HepG2 (cell line): ENCODE measurements around the gene KMT2E. TPM values are rescaled to one million over a fixed set of nuclear protein-coding genes. Genes with fewer than 3 reads are reported as not detected.

Experiments used
- CENPX ChIP-seq: sonication (generic); formaldehyde crosslinking; IDR thresholded peaks from 2 replicates; pipeline ENCODE4 v1.9.0; 2021; ENCODE audit warnings: mild to moderate bottlenecking, missing genetic modification reagents, moderate library complexity
- DR1 ChIP-seq: sonication (generic); formaldehyde crosslinking; IDR thresholded peaks from 2 replicates; pipeline ENCODE4 v1.8.0; 2021; ENCODE audit warnings: mild to moderate bottlenecking, missing genetic modification reagents, inconsistent platforms
- FIP1L1 ChIP-seq: fragments of 200-400 bp; formaldehyde crosslinking; IDR thresholded peaks from 2 replicates; pipeline ENCODE4 v1.6.1; 2018; ENCODE audit warnings: low read depth, mild to moderate bottlenecking, low read length, moderate library complexity, borderline replicate concordance; ENCODE audit not compliant: insufficient read depth
- FOXC1 ChIP-seq: sonication (generic); formaldehyde crosslinking; IDR thresholded peaks from 2 replicates; pipeline ENCODE4 v1.8.0; 2022; ENCODE audit warnings: mild to moderate bottlenecking, missing genetic modification reagents, borderline replicate concordance
- GABPA ChIP-seq, 2 experiments: IDR thresholded peaks; 2 replicates each; pipeline ENCODE4 v1.6.1; 2011 to 2016; ENCODE audit warnings: low read depth in 2 of 2, low read length in 1 of 2, missing biosample characterization in 1 of 2, missing genetic modification characterization in 1 of 2
- HNRNPK ChIP-seq: fragments of 200-400 bp; formaldehyde crosslinking; IDR thresholded peaks from 2 replicates; pipeline ENCODE4 v1.6.1; 2018; ENCODE audit warnings: low read length, low read depth, moderate library complexity, mild to moderate bottlenecking; ENCODE audit not compliant: poor library complexity, severe bottlenecking
- KLF6 ChIP-seq: IDR thresholded peaks from 2 replicates; pipeline ENCODE4 v1.8.0; 2016; ENCODE audit warnings: missing biosample characterization, missing genetic modification reagents
- NCOA1 ChIP-seq: sonication (generic); formaldehyde crosslinking; IDR thresholded peaks from 2 replicates; pipeline ENCODE4 v1.9.0; 2021; ENCODE audit warnings: missing genetic modification reagents
- NKX3-1 ChIP-seq: sonication (generic); formaldehyde crosslinking; IDR thresholded peaks from 2 replicates; pipeline ENCODE4 v1.5.0; 2020; ENCODE audit warnings: missing genetic modification reagents
- NONO ChIP-seq, 2 experiments: fragments of 450-650 bp in 1 of 2; sonication (generic) in 1 of 2; formaldehyde crosslinking in 1 of 2; IDR thresholded peaks in 1 of 2; conservative IDR thresholded peaks in 1 of 2; 2 replicates each; pipeline versions ENCODE4 v1.6.1 to v1.8.0; 2017 to 2022; ENCODE audit warnings: mild to moderate bottlenecking in 1 of 2, missing genetic modification reagents in 1 of 2, moderate library complexity in 1 of 2
- PRPF4 ChIP-seq: fragments of 200-400 bp; formaldehyde crosslinking; IDR thresholded peaks from 2 replicates; pipeline ENCODE4 v1.6.1; 2016; ENCODE audit warnings: low read length, low read depth; ENCODE audit not compliant: poor library complexity, severe bottlenecking
- SMAD9 ChIP-seq: sonication (generic); formaldehyde crosslinking; IDR thresholded peaks from 2 replicates; pipeline ENCODE4 v1.5.1; 2020; ENCODE audit warnings: mild to moderate bottlenecking, missing genetic modification reagents
- STAT6 ChIP-seq: sonication (generic); formaldehyde crosslinking; IDR thresholded peaks from 2 replicates; pipeline ENCODE4 v1.4.0; 2020; ENCODE audit warnings: missing genetic modification reagents, mild to moderate bottlenecking, borderline replicate concordance
- TCF12 ChIP-seq, 2 experiments: fragments of 450-650 bp in 1 of 2; sonication (generic) in 1 of 2; formaldehyde crosslinking in 1 of 2; IDR thresholded peaks; 2 replicates each; pipeline versions ENCODE4 v1.6.1 to v1.8.0; 2017 to 2022; ENCODE audit warnings: antibody characterized with exemption in 1 of 2, mild to moderate bottlenecking in 1 of 2, missing genetic modification reagents in 1 of 2, moderate library complexity in 1 of 2
- ZNF441 ChIP-seq: sonication (generic); formaldehyde crosslinking; IDR thresholded peaks from 2 replicates; pipeline ENCODE4 v1.7.0; 2021; ENCODE audit warnings: missing genetic modification reagents, borderline replicate concordance
- ZNF547 ChIP-seq: sonication (generic); formaldehyde crosslinking; IDR thresholded peaks from 2 replicates; pipeline ENCODE4 v1.5.1; 2020; ENCODE audit warnings: mild to moderate bottlenecking, missing genetic modification reagents
- ZNF816 ChIP-seq: sonication (generic); formaldehyde crosslinking; IDR thresholded peaks from 2 replicates; pipeline ENCODE4 v1.8.0; 2022; ENCODE audit warnings: missing genetic modification reagents, mild to moderate bottlenecking, borderline replicate concordance
- ZNF879 ChIP-seq: sonication (generic); formaldehyde crosslinking; IDR thresholded peaks from 2 replicates; pipeline ENCODE4 v1.8.1; 2023; ENCODE audit warnings: missing genetic modification reagents
- ZSCAN29 ChIP-seq: sonication (generic); formaldehyde crosslinking; conservative IDR thresholded peaks from 2 replicates; pipeline ENCODE4 v1.4.0; 2020; ENCODE audit warnings: mild to moderate bottlenecking, missing genetic modification reagents
- polyA plus RNA-seq, 8 experiments: library from polyadenylated mRNA; depleted of rRNA in 3 of 8; stranded (reverse) in 7 of 8; unstranded in 1 of 8; fragments of >200 nt; fragmentation: Illumina TruSeq in 4 of 8; extraction: Trizol in 4 of 8; gene quantifications; 2 replicates each; pipeline versions ENCODE4 v1.2.1 to v1.2.3, GENCODE V29; 2011 to 2016; ENCODE audit warnings: low read depth in 4 of 8, missing spikeins in 1 of 8, mixed read lengths in 1 of 8; ENCODE audit not compliant: insufficient read depth in 1 of 8
- total RNA-seq, 5 experiments: library from RNA; depleted of rRNA; stranded (reverse); fragments of >200 nt; fragmentation: Illumina TruSeq; extraction: Trizol; gene quantifications; 2 replicates each; pipeline ENCODE4 v1.2.3, GENCODE V29; 2016; ENCODE audit warnings: low read depth in 1 of 5
- TF ChIP-seq, protein P1 (sequence below): sonication (generic); formaldehyde crosslinking; IDR thresholded peaks from 2 replicates; pipeline ENCODE4 v1.8.1; 2023; ENCODE audit warnings: mild to moderate bottlenecking, inconsistent platforms, moderate library complexity, missing genetic modification reagents, borderline replicate concordance
- TF ChIP-seq, protein P2 (sequence below): fragments of 450-650 bp; IDR thresholded peaks from 2 replicates; pipeline ENCODE4 v1.6.1; 2016

KMT2E gene
- total and polyA plus RNA-seq, 2 of the 13 experiments (the other 11 are each of a cell fraction or from before 2014, with no cell fraction given) = 6.3 to 24.4 TPM

- no peak for TF ChIP-seq ZNF816 (CRISPR knock-in tag)
- 0 out of 2 replicates have a peak, but pooled peaks have one; percentile 29 for TF ChIP-seq FIP1L1
- TF ChIP-seq HNRNPK = peak; percentile 60
- TF ChIP-seq DR1 (CRISPR knock-in tag) = peak; percentile 62
- 0 out of 2 replicates have a peak, but pooled peaks have one; percentile 32 for TF ChIP-seq NKX3-1 (CRISPR knock-in tag)
- TF ChIP-seq, protein P1, sequence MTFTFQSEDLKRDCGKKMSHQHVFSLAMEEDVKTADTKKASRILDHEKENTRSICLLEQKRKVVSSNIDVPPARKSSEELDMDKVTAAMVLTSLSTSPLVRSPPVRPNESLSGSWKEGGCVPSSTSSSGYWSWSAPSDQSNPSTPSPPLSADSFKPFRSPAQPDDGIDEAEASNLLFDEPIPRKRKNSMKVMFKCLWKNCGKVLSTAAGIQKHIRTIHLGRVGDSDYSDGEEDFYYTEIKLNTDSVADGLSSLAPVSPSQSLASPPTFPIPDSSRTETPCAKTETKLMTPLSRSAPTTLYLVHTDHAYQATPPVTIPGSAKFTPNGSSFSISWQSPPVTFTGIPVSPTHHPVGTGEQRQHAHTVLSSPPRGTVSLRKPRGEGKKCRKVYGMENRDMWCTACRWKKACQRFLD (CRISPR knock-in tag) = peak; percentile 79; the same call in 1 of the 2 replicates
- TF ChIP-seq ZSCAN29 (CRISPR knock-in tag) = 0 out of 2 replicates have a peak, but pooled peaks have one; percentile 53
- peak; percentile 3; the same call in 1 of the 2 replicates for TF ChIP-seq ZNF441 (CRISPR knock-in tag)
- TF ChIP-seq GABPA (IDR thresholded peaks at IDR 0.05; ENCODE audit: low read depth, low read length) = no peak
- 0 out of 2 replicates have a peak, but pooled peaks have one; percentile 6 for TF ChIP-seq GABPA (CRISPR knock-in tag; IDR thresholded peaks at IDR 0.05; ENCODE audit: low read depth)
- TF ChIP-seq KLF6 (CRISPR knock-in tag) = no peak
- TF ChIP-seq NCOA1 (CRISPR knock-in tag) = peak; percentile 98
- no peak for TF ChIP-seq NONO (IDR thresholded peaks at IDR 0.05)
- TF ChIP-seq NONO (CRISPR knock-in tag; conservative IDR thresholded peaks at IDR 0.05) = 0 out of 2 replicates have a peak, but pooled peaks have one; percentile 9
- 0 out of 2 replicates have a peak, but pooled peaks have one; percentile 5 for TF ChIP-seq SMAD9
- TF ChIP-seq ZNF547 (CRISPR knock-in tag) = peak; percentile 0; the same call in 1 of the 2 replicates
- 0 out of 2 replicates have a peak, but pooled peaks have one; percentile 7 for TF ChIP-seq FOXC1 (CRISPR knock-in tag)
- TF ChIP-seq PRPF4 = no peak
- TF ChIP-seq CENPX (CRISPR knock-in tag) = no peak
- TF ChIP-seq STAT6 (CRISPR knock-in tag) = peak; percentile 22; the same call in 1 of the 2 replicates
- TF ChIP-seq, protein P2, sequence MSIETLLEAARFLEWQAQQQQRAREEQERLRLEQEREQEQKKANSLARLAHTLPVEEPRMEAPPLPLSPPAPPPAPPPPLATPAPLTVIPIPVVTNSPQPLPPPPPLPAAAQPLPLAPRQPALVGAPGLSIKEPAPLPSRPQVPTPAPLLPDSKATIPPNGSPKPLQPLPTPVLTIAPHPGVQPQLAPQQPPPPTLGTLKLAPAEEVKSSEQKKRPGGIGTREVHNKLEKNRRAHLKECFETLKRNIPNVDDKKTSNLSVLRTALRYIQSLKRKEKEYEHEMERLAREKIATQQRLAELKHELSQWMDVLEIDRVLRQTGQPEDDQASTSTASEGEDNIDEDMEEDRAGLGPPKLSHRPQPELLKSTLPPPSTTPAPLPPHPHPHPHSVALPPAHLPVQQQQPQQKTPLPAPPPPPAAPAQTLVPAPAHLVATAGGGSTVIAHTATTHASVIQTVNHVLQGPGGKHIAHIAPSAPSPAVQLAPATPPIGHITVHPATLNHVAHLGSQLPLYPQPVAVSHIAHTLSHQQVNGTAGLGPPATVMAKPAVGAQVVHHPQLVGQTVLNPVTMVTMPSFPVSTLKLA = no peak
- TF ChIP-seq ZNF879 (CRISPR knock-in tag) = no peak
- no peak for TF ChIP-seq TCF12 (IDR thresholded peaks at IDR 0.05)
- TF ChIP-seq TCF12 (CRISPR knock-in tag; IDR thresholded peaks at IDR 0.05) = 0 out of 2 replicates have a peak, but pooled peaks have one; percentile 50
Observed at GRCh38 chr7:105013221-105013815, 687 bp upstream of the KMT2E start (continued).
